Measurements from ENCODE around the gene CCDC110. TPM values are rescaled to one million over a fixed set of nuclear protein-coding genes. Genes with fewer than 3 reads are reported as not detected.

The CCDC110 gene
- total and polyA plus RNA-seq, 9 of the 15 experiments (the other 6 are each of a cell fraction or from before 2014, with no cell fraction given), result 0.04 to 0.35 (median 0.07) TPM; not detected in 4

DNA sequence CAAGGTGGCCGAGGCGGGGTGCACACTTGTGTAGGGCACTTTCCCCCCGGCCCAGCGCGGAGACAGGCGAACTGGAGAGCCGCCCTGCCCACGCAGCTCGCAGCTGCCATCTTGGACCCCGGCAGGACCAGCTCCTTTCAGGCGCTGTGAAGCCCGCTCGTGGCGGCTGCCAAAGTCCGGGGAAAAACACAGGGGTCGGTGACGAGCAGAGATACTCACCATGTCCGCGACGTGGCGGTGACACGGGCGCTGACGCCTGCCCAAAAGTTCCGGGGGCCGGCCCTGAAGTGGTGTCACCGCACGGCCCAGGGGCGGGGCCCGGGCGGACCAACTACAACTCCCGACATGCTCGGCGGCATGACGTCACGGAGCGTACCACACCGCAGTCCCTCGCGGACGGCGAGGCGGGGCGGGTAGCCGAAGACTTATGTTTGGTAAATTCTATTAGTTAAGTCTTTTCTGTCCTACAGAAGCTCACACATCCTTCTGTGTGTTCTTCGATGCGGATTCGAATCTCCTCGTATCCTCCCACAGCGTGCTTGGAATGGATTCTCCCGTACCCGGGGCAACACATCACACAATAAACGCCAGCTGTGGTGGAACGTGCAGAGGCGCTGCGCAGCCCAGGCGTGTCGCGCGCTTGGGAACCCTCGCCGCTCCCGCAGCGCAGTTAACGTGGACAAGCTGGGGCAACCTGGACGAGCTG is 45.7 kb downstream of the CCDC110 start, which contains the start of gene UFSP2 (continued):
- TF ChIP-seq SMAD3 (CRISPR knock-in tag; conservative IDR thresholded peaks at IDR 0.05) (0 out of 2 replicates have a peak, but pooled peaks have one; percentile 7), CBFB (CRISPR knock-in tag; IDR thresholded peaks at IDR 0.05) (peak; percentile 67; the same call in 1 of the 2 replicates), SAFB (IDR thresholded peaks at IDR 0.05; ENCODE audit: borderline replicate concordance, low read depth, low read length) (peak; percentile 37; the same call in 1 of the 2 replicates), SMARCA4 (IDR thresholded peaks at IDR 0.05) (no peak), CC2D1A (IDR thresholded peaks at IDR 0.05) (no peak), TAF7 (tag; IDR thresholded peaks at IDR 0.05) (peak; percentile 70; the same call in 1 of the 2 replicates), SFPQ (IDR thresholded peaks at IDR 0.05; ENCODE audit: low read depth, low read length) (no peak), ZNF24 (IDR thresholded peaks at IDR 0.05) (no peak), NR2C1 (IDR thresholded peaks at IDR 0.05) (no peak), NR2C1 (tag; IDR thresholded peaks at IDR 0.05) (peak; percentile 57; the same call in 1 of the 2 replicates), MEF2A (IDR thresholded peaks at IDR 0.05; ENCODE audit: control insufficient read depth, low read depth, low read length) (no peak), ZNF77 (CRISPR knock-in tag; IDR thresholded peaks at IDR 0.05) (no peak), EZH2 (IDR thresholded peaks at IDR 0.05; ENCODE audit: borderline replicate concordance, low read depth, low read length) (no peak), CTBP1 (IDR thresholded peaks at IDR 0.05; ENCODE audit: borderline replicate concordance) (peak; percentile 55), KLF1 (tag; IDR thresholded peaks at IDR 0.05) (peak; percentile 44; the same call in 1 of the 2 replicates), TEAD1 (CRISPR knock-in tag; IDR thresholded peaks at IDR 0.05) (peak in 1 of 2 experiments; percentile 90; a peak in 2 of 4 replicates), PCBP2 (IDR thresholded peaks at IDR 0.05; ENCODE audit: low read depth, low read length, poor library complexity, severe bottlenecking) (no peak), ZZZ3 (IDR thresholded peaks at IDR 0.05) (no peak), BHLHE40 (IDR thresholded peaks at IDR 0.05; ENCODE audit: low read length) (peak; percentile 99), CEBPB (tag; IDR thresholded peaks at IDR 0.05) (no peak)
- TF ChIP-seq, protein P1, sequence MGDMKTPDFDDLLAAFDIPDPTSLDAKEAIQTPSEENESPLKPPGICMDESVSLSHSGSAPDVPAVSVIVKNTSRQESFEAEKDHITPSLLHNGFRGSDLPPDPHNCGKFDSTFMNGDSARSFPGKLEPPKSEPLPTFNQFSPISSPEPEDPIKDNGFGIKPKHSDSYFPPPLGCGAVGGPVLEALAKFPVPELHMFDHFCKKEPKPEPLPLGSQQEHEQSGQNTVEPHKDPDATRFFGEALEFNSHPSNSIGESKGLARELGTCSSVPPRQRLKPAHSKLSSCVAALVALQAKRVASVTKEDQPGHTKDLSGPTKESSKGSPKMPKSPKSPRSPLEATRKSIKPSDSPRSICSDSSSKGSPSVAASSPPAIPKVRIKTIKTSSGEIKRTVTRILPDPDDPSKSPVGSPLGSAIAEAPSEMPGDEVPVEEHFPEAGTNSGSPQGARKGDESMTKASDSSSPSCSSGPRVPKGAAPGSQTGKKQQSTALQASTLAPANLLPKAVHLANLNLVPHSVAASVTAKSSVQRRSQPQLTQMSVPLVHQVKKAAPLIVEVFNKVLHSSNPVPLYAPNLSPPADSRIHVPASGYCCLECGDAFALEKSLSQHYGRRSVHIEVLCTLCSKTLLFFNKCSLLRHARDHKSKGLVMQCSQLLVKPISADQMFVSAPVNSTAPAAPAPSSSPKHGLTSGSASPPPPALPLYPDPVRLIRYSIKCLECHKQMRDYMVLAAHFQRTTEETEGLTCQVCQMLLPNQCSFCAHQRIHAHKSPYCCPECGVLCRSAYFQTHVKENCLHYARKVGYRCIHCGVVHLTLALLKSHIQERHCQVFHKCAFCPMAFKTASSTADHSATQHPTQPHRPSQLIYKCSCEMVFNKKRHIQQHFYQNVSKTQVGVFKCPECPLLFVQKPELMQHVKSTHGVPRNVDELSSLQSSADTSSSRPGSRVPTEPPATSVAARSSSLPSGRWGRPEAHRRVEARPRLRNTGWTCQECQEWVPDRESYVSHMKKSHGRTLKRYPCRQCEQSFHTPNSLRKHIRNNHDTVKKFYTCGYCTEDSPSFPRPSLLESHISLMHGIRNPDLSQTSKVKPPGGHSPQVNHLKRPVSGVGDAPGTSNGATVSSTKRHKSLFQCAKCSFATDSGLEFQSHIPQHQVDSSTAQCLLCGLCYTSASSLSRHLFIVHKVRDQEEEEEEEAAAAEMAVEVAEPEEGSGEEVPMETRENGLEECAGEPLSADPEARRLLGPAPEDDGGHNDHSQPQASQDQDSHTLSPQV (IDR thresholded peaks at IDR 0.05), result 0 out of 2 replicates have a peak, but pooled peaks have one; percentile 67
- TF ChIP-seq, protein P2, sequence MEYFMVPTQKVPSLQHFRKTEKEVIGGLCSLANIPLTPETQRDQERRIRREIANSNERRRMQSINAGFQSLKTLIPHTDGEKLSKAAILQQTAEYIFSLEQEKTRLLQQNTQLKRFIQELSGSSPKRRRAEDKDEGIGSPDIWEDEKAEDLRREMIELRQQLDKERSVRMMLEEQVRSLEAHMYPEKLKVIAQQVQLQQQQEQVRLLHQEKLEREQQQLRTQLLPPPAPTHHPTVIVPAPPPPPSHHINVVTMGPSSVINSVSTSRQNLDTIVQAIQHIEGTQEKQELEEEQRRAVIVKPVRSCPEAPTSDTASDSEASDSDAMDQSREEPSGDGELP (CRISPR knock-in tag; IDR thresholded peaks at IDR 0.05; ENCODE audit: borderline replicate concordance), result peak; percentile 100

Data from K562 (cell line).